GM18907 (cell line): ENCODE results near the gene CCDC183.
"Not testable (repeated sequence)": the region's sequence is repeated elsewhere in the genome, so short reads cannot be mapped to it uniquely, and the experiment has no call there.

Experiments used
- ATAC-seq: cut with Tn5 transposase; IDR thresholded peaks from one replicate; pipeline ENCODE4 v1.9.1; 2021; ENCODE audit warnings: mild to moderate bottlenecking, moderate library complexity; ENCODE audit not compliant: unreplicated experiment

Gene CCDC183

DNA sequence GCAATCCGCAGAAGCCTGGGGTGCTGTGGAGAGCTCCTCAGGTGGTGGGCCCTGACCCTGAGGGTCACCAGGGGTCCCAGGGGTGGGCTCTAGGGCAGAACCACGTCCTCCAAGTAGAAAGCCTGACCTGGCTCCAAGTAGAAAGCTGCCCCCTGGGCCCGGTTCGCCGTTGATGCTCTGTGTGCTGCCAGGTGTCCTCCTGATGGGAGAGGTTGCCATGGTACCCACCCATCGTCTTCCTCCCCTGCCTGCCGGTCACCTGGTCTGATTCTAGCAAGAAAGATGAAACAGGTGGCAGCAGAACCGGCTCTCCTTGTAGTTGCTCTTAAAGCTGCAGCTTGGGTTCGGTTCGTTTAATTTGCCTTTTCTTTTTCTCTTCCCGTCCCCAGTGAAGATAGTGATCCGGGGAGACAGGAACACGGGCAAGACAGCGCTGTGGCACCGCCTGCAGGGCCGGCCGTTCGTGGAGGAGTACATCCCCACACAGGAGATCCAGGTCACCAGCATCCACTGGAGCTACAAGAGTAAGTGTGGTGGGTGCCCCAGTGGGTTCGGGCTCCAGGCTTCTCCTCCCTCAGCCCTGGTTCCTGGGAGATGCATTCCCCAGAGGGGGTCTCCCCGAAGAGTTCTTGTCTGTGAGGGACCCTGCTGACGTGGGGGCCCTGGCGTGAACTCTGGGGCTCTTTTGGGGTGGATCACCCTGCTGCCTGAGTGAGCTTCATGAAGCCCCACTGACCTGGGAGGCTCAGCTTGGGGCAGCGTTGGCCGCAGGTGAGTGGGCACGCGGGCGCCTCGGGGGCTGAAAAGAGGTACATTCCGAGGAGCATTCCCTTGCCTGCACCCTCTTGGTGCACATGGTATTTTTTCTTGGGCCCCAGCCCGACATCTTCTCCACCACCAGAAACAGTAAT is 27.3 kb downstream of the CCDC183 start:
- ATAC-seq: no peak

DNA sequence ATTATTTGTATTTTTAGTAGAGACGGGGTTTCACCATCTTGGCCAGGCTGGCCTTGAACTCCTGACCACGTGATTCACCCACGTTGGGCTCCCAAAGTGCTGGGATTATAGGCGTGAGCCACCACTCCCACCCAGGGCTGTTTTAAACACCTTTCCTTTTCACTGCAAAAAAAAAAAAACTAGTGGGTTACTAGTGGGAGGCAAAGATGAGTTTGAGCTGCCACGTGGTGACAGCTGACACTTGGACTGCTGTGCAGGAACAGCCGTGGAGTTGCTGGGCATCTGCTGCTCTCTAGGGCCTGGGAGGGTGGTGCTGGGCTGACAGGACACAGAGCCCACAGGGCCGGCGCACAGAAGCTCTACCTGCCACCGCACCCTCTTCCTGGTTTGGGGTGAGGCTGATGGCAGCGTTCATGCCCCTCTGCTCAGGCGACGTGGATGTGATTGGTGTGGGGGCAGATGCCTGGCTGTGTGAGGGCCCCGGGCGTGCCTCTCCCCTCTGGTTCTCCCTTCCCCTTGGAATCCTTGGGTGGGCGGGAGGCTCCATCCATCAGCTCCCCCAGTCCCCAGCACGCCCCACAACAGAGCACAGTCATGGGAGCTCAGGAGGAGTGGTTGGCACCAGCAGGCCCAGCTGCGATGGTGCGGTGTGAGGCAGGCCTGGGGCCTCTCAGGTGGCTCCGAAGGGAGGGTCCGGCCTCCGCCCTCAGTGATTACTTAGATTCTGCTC is 28.5 kb downstream of the CCDC183 start:
- no peak for ATAC-seq

DNA sequence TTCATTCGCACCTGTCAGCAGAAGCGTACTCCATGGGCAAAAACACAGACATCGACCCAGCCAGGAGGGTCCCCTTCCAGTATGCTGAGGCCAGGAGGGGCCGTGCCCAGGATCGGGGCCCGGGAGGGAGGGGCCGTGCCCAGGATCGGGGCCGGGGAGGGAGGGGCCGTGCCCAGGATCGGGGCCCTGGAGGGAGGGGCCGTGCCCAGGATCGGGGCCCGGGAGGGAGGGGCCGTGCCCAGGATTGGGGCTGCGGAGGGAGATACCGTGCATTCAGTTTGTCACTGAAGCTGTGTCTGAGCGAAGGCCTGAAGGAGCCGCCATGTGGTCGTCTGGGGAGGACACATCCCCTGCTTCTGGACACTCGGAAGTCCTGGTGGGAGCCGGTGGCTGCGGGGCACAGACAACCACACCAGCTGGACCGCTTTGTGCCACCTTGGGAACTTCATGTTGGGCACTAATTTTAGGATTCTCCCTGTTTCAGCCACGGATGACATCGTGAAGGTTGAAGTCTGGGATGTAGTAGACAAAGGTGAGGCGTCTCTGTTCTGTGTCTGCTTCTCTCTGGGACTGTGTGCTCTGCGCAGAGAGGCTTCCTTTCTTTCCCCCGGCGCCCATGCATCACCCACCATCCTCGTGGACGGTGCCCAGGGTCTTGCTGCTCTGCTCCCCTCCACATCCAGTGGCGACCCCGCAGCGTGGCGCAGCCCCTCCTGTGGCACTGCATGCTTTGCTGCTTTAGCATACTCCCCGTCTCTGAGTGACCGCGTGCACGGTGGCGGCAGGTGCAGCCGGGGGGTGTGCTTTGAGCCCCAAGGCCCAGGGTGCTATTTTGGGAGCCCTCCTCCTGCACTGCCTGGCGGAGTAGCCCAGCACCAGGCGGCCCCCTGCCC is 29.4 kb downstream of the CCDC183 start:
- no peak for ATAC-seq

DNA sequence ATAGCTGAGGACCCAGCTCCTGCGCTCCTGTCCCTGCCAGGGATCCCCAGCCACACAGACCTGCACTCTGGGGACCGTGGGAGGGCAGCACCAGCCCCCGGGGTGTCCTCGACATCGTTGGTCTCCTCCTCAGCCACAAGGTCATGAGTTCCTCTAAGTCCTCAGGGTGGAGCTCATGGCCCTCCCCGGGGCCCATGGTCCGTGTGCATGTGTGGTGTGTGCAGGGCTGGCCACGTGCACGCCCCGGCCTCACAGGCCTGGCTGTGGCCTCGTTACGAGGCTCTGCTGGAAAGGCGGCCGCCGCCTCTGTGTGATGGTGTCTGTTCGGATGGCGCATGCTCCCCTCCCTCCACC is 30.0 kb downstream of the CCDC183 start:
- no peak for ATAC-seq

DNA sequence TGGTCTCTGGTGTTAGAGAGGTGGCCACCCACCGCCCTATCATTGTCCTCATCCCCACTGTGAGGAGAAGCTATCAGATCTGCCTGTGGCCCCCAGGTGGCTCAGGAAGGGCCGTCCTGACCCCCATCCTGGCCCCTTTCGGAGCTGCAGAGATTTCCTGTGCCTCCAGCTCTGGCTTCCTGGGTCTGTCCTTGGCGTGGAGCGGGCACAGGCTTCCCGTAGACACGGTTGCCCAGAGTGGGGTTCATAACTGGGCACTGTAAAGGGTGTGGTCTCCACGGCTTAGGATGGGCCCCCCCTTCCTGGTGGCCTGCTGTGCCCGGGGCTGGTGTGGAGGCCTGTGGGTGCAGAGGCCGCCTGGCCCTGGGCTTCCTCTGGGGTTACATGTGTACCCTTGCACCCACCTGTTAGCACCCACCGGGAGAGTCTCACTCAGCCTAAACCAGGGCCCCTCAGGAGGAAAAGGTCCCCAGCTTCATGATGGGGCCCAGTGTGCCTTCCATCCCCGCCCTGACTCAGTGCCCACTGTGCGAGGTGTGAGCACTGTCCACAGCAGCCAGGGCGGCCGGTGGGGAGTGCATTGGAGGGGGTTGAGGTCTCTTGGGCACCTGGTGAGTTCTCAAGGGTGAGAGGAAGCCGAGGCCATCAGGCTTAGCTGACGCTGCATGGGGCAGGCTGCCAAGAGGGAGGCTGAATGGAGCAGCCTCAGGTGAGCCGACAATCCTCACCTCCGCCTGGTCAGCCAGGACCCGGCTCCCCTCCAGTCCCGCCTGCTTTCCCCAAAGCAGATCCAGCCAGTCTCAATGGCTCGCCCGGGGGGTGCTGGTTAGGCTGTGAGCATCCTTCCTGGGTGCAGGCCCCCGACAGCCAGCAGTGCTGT is 30.8 kb downstream of the CCDC183 start:
- ATAC-seq: no peak

DNA sequence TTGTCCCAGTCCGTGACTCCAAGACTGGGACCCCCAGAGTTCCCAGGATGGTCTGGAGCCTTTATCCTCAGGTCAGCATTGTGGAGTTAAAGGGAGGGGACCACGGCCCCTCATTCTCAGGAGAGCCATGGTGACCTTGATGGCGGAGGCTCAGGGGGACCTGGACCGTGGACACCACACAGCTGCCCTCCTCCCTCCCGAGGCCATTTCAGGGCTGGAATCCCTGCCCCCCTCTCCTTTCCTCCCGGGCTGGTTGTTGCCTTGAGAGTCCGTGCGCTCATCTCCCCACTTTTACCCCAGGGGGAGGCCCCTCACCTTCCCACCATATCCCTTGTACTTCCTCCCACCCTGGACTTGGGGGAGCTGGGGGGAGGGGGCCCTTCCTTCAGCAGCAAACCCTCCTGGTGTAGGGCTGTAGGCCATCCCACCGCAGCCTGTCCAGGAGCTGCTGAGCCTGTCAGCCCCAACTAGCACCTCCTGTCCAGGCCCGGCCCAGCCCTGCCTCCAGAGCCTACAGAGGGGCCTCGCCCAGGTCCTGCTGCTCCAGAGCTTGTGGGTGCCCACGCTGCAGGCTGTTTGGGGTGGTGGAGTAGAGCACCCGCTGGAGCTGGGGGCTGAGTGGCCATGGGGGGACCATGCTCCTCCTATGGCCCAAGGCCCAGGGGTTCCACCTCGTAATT is 31.8 kb downstream of the CCDC183 start:
- ATAC-seq: no peak

DNA sequence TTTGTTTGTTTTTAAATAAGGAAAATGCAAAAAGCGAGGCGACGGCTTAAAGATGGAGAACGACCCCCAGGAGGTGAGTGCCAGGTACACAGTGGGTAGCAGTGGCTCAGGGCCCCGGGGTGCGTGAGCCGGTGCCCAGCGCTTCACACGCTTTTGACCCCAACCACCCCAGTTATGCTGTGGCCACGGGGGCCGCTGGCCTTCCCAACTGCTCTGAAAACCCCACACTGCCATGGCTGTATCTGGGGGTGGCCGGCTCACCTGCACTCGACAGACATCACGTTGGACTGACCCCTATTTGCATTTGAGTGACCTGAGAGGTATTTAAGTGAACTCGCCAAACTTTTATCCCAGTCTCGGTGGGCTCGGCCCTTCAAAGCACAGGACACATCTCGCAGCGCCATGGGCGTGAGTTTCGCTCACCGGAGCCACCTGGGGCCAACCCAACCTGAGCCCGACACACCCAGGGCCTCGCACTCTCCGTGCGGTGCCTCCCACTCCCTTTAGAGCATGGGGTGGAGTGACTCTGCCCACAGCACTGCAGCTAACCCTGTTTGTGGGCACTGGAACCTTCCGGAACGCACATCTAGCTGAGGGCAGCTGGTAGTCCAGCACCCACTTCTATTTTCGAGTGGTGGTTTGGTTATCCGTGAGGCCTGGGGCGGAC is 32.5 kb downstream of the CCDC183 start:
- no peak for ATAC-seq

DNA sequence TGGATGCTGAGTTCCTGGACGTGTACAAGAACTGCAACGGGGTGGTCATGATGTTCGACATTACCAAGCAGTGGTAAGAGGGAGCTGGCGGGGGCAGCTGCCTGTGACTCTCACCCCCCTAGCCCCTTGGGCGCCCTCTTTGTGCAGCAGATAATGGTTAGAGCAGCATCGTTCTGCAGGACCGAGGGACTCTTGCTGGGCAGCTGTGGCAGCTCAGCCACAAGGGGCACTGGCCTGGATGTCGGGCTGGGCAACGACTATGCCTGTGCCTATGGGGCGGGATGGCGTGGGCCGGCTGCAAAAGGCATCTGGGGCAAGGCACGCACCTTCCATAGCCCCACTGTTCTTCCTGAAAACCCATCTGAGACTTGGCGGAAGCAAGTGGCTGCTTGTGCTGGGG is 33.3 kb downstream of the CCDC183 start:
- ATAC-seq: no peak

DNA sequence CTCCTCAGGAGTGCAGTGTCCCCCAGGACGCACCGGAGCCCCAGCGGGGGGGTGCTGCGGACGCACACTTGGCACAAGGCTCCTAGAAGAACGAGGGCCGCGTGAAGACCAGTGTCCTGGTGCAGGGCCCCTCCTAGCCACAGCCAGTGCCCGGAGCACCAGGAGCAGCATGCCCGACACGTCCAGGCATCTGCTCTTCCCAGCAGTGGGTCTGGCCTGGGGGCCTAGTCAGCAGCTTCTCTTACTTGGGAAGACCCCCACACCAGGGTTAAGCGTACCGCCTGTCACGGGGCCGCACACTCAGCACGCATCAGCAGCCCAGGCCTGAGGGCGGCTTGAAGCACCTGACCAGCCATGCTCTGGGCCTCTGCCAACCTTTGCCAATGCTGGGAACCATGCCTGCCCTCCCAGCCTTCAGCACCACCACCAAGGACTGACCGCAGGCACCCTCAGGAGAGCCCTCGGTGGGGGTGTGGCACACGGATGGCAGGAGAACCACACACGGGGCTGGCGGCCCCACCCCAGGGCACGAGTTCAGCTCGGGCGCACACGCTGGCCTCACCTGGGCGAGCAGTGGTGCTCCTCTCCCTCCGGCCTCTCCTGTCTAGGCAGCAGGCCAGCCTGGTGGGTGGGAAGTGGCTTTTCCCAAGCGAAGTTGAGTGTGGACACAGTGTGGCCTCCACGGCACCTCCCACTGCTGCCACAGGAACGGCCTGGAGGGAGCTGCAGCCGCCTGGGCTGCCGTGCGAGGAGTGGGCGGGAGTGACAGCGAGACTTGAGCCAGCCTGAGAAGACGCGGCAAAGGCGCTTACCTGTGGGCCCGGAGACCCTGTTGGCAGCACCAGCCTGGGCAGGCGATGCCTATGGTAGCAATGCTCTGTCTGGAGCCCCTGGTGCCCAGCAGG is 34.1 kb downstream of the CCDC183 start:
- ATAC-seq: no peak

DNA sequence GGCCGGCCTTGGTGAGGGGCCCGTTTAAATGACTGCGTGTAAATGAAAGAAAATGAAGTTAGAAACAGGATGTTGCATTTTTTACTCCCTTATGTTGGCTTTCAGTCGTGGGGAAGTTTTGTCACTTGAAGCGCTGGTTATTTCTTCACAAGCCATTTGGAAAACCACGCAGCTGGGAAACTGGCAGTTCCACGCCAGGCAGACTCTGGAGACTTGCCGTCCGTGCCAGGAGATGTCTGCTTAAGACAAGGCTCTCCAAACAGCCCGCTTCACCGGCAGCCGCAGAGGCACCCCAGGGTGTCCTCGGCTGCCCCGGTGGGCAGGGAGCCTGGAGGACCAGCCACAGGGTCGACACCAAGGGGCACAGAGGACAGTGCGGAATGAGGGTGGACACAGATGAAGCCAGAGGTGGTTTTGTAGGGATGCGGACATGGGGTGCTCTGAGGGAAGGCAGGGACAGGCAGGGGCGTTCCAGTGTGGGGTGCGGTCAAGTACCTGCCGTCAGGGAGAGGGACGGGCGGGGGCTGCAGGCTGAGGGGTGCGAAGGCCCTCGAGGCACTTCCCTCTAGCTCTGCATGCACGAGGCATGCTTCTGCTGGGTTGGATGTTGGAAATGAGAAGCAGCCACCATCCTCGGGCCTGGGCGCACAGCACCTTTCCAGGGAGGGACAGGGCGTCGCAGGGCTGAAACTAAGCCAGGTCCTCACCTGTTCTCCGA is 35.0 kb downstream of the CCDC183 start:
- no peak for ATAC-seq

DNA sequence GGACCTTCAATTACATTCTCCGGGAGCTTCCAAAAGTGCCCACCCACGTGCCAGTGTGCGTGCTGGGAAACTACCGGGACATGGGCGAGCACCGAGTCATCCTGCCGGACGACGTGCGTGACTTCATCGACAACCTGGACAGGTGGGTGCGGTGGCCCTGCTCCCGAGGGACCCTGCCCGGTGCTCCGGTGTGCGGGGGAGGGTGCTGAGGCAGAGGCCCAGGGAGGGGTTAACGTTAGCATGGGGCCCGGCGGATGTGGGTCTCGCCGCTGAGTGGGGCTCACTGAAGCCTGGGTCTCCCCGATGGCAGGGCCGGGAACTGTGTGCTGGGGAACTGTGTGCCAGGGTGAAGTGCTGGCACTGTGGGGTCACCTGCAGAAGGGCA is 35.6 kb downstream of the CCDC183 start:
- no peak for ATAC-seq

DNA sequence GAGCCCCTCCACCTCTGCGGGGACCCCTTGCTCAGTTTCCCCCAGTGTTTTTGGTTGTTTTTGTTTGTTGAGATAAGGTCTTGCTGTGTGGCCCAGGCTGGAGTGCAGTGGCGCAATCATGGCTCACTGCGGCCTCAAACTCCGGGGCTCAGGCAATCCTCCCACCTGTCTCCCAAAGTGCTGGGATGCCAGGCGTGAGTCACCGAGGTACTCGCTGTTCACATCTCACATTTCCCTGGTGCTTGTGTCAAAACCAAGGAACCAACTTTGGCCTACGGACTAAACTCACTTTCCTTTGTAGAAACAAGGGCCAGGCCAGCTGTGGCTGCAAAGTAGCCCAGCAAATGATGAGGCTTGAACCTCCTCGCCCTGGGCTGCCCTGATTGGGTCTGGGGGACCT is 36.4 kb downstream of the CCDC183 start:
- no peak for ATAC-seq

DNA sequence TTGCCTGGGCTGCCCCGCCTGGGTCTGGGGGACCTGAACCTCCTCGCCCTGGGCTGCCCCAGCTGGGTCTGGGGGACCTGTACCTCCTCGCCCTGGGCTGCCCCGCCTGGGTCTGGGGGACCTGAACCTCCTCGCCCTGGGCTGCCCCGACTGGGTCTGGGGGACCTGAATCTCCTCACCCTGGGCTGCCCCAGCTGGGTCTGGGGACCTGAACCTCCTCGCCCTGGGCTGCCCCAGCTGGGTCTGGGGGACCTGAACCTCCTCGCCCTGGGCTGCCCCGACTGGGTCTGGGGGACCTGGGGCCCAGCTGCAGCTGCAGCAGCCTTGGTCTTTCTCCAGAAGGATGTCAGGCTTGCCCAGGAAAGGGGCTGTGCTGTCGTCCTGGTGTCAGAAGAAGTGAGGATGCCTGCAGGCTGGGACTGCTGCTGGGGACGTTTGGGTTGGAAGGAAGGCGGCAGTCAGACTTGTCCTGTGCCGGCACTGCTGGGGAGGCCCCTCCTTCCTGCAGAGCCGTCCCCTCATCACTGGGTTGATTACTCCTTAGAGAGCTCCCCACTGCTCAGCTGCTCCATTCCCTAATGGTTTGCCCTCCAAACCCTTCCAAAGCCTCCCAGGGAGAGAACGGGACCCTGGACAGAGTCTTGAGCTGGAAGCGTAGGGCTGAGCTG is 37.4 kb downstream of the CCDC183 start:
- ATAC-seq: not testable (repeated sequence)

DNA sequence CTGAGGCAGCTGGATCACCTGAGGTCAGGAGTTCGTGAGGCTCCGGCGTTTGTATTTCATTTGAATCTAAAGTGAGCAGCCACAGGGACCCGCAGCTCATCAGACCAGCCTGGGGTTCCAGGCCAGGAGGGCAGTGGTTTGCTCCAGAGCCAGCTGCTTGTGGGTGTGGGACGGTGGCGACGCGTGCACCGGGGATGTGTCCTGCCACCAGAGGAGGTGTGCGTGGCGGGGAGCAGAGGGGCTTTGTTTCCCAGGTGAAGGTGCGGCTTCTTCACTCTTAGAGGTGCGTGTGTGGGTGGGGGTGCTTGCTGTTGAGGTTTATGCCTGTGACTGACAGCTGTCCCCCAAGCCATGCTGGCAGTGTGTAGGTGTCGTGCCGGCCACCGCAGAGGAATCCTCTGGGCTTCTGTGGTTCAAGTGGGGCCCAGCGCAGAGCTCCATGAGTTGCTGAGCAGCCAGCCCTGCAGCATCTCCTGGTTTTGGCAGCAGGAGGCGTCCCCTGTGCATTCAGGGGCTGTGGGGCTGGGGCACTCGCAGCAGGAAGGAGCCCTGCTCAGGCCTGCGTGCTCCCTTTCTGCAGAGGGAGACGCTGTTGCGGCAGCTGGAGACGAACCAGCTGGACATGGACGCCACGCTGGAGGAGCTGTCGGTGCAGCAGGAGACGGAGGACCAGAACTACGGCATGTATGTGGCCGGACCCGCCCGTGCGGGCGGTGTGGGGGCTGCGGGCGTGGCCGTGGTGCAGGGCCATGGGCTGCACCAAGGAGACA is 39.2 kb downstream of the CCDC183 start:
- no peak for ATAC-seq

DNA sequence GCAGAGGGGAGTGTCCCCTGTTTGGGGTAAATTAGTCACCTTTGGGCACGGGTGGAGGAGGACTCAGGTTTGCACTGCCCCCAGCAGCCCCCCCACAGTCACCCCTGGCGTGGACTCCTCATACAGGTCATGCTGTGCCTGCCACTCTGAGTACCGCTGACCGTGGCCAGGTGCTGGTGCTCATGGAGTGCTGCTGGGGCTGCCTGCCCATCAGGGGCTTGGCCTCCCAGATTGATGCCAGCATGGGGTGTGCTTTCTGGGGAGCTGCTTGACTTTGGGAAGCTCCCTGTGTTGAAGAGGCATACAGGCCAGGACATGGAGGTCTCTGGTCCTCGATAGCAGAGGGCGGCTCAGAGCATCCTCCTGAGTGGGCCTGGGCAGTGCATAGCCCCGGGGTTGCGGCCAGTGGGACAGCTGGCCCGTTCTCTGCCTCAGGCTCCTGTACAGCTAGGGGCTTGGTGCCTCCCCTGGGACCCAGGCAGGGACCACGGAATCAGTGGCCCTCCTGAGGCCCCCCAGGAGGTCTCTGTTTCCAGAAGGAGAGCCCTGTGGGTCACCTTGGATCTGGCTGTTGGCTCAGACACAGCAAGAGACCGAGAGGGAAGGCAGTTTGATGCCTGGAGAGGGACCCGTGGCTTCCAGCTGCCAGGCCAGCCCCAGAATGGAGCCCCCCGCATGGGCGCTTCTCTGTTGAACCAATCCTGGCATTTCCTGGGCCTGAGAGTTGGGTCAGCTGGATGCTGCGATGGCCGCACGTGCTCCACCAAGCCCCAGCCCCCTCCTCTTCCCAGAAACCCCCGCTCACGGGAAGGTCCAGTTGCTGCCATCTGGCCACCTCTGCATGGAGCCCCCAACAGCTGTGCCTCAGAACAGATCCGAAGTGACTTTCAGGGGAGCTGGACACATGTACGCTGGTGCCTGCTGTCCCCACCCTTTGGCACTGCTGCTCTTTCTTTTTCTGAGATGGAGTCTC is 40.1 kb downstream of the CCDC183 start:
- no peak for ATAC-seq
